ENCODE measurements around the gene MRAP.
"Not testable (repeated sequence)": the region's sequence is repeated elsewhere in the genome, so short reads cannot be mapped to it uniquely, and the experiment has no call there.

Gene MRAP

DNA sequence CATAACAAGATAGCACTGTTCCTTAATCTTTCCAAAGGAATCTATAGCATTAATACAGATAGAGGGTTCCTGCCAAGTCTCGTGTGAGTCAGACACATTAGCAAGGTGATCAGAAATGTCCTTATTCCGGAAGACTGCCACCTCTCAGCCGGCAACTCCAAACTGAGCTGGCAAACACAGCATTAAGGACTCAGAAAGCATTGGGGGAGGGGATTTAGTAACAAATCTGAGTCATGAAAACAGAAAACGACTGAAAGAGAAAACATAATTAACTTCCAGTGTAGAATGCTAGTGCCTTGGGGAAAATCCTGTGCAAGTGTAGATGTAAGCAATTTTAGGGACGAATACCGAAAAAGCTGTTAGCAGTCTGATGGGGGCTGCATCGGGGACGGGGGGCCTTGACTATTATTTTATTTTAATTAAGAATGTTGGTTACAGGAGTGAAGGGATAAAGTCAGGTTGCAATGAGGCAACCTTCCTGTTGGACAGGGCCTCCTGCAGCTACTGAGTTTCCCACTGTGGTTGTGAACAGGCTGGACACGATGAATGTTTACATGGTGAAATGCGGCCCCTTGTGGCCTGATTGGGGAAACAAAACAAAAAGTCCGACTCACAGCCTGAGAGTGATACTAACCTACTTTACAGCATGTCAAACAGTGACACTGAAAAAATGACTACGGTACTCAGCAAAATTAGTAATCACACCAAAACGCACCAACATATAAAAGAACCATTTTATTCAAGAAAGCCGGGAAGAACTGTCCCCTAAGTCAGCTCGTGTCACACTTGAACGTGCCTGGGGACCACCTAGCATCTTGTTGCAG, 40.5 kb upstream of the MRAP start:
- no peak overlapping the region for H3K4me3 ChIP-seq (ENCODE audit: control insufficient read depth, low read depth, low read length)
- DNase-seq (ENCODE audit: low read depth), result peak; percentile 62
- TF ChIP-seq CTCF (IDR thresholded peaks at IDR 0.05; ENCODE audit: control insufficient read depth, insufficient read depth, low read depth, low read length, missing control alignments), result peak; percentile 75

GRCh38 chr21:32258786-32259048, 39.9 kb upstream of the MRAP start:
- H3K4me3 ChIP-seq (ENCODE audit: control insufficient read depth, low read depth, low read length); DNase-seq (ENCODE audit: low read depth): not testable (repeated sequence)

GRCh38 chr21:32260130-32260529, 38.5 kb upstream of the MRAP start:
- DNase-seq (ENCODE audit: low read depth), result no peak
- no peak for TF ChIP-seq CTCF (IDR thresholded peaks at IDR 0.05; ENCODE audit: control insufficient read depth, insufficient read depth, low read depth, low read length, missing control alignments)
- H3K4me3 ChIP-seq (ENCODE audit: control insufficient read depth, low read depth, low read length), result no peak overlapping the region

DNA sequence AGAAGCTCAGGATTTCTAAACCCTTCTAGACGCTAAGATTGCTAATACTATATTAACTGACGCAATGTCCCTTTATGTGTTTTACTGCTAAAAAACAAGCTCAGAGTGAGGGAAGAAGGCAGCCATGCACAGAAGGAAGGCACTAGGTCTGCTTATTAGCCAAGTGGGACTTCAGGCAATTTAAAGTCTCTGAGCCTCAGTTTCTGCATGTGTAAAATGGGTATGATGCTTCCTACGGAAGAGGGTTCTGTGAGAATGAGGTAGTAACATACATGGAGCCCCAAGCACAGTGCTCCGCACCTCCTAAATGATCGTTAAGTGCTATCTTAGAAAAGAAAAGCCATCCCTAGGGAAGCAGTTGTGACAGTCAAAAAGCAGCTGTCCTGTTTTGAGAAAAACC, 36.7 kb upstream of the MRAP start:
- H3K4me3 ChIP-seq (ENCODE audit: control insufficient read depth, low read depth, low read length), result no peak overlapping the region
- TF ChIP-seq CTCF (IDR thresholded peaks at IDR 0.05; ENCODE audit: control insufficient read depth, insufficient read depth, low read depth, low read length, missing control alignments), result no peak
- DNase-seq (ENCODE audit: low read depth), result no peak

GRCh38 chr21:32265321-32265720, 33.3 kb upstream of the MRAP start:
- not testable (repeated sequence) for DNase-seq (ENCODE audit: low read depth); H3K4me3 ChIP-seq (ENCODE audit: control insufficient read depth, low read depth, low read length)

DNA sequence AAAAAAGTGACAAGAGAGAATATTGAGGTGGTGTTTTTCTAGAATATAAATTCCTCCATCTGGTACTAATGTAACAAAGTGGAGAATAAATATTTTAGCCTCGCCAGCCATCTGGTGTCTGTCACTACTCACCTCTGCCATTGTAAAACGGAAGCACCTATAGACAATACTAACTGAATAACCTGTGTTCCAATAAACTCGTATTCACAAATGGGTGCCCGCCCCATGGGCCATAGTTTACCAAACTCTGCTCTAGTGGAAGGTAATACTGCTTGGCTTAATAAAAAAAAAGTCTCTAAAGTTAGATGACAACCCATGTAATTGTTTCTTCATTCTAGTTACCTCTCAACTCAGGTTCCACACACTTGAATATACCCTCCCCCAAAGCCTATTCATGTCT, 27.9 kb upstream of the MRAP start:
- TF ChIP-seq CTCF (IDR thresholded peaks at IDR 0.05; ENCODE audit: control insufficient read depth, insufficient read depth, low read depth, low read length, missing control alignments), result no peak
- DNase-seq (ENCODE audit: low read depth), result no peak

DNA sequence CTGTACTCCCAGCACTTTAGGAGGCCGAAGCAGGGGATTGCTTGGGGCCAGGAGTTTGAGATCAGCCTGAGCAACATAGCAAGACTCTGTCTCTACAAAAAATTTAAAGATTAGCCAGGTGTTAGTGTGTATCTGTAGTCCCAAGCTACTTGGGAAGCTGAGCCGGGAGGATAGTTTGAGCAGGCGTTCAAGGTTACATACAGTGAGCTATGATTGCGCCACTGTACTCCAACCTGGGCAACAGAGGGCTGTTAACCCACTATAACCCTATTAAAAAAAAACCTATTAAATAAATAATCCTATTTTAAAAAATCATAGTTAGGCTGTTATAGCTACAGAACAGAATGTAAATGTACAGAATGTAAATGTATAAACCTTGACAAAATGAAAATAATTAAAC, 22.0 kb upstream of the MRAP start:
- H3K4me3 ChIP-seq (ENCODE audit: control insufficient read depth, low read depth, low read length), result no peak overlapping the region
- TF ChIP-seq CTCF (IDR thresholded peaks at IDR 0.05; ENCODE audit: control insufficient read depth, insufficient read depth, low read depth, low read length, missing control alignments), result no peak
- DNase-seq (ENCODE audit: low read depth), result no peak

More for the DNA sequence above, 27.9 kb upstream of the MRAP start:
- H3K4me3 ChIP-seq (ENCODE audit: control insufficient read depth, low read depth, low read length), result no peak overlapping the region

- no peak for TF ChIP-seq CTCF (IDR thresholded peaks at IDR 0.05; ENCODE audit: control insufficient read depth, insufficient read depth, low read depth, low read length, missing control alignments)
- DNase-seq (ENCODE audit: low read depth), result no peak
- H3K4me3 ChIP-seq (ENCODE audit: control insufficient read depth, low read depth, low read length), result peak overlapping the region; percentile 91
Observed at GRCh38 chr21:32278103-32278502, 20.6 kb upstream of the MRAP start.
